ENCODE results near the gene RYR1. TPM values are rescaled to one million over a fixed set of nuclear protein-coding genes. Genes with fewer than 3 reads are reported as not detected.
A peak's percentile ranks its signal among the peaks of the same experiment; 100 is the strongest.

The RYR1 gene
- total and polyA plus RNA-seq, 2 of the 13 experiments (the other 11 are each of a cell fraction or from before 2014, with no cell fraction given): 0.03 TPM; not detected in 1

- no peak for TF ChIP-seq USF2 (IDR thresholded peaks at IDR 0.05; ENCODE audit: low read depth, low read length)
- TF ChIP-seq USF2 (CRISPR knock-in tag; IDR thresholded peaks at IDR 0.05; ENCODE audit: borderline replicate concordance): no peak
- TF ChIP-seq SMARCC2 (IDR thresholded peaks at IDR 0.05): no peak
- 0 out of 2 replicates have a peak, but pooled peaks have one; percentile 47 for TF ChIP-seq ZNF367 (CRISPR knock-in tag; IDR thresholded peaks at IDR 0.05; ENCODE audit: borderline replicate concordance)
- TF ChIP-seq ZFP36L2 (CRISPR knock-in tag; IDR thresholded peaks at IDR 0.05): peak; percentile 35; the same call in 1 of the 2 replicates
- TF ChIP-seq YEATS2 (CRISPR knock-in tag; IDR thresholded peaks at IDR 0.05; ENCODE audit: borderline replicate concordance): peak; percentile 38; the same call in 1 of the 2 replicates
- TF ChIP-seq GATAD2A (CRISPR knock-in tag; IDR thresholded peaks at IDR 0.05): 0 out of 2 replicates have a peak, but pooled peaks have one; percentile 18
- no peak for TF ChIP-seq AGO1 (IDR thresholded peaks at IDR 0.05; ENCODE audit: low read depth, low read length, poor library complexity, severe bottlenecking)
- TF ChIP-seq ZBTB7B (CRISPR knock-in tag; IDR thresholded peaks at IDR 0.05): peak; percentile 85
- TF ChIP-seq POLR2A (IDR thresholded peaks at IDR 0.05; ENCODE audit: insufficient read depth in 1 of 2, low read depth in 2 of 2, low read length in 2 of 2): peak; percentile 58 to 62; a peak in 3 of 4 replicates
- peak; percentile 36; the same call in 1 of the 2 replicates for TF ChIP-seq ZNF256 (CRISPR knock-in tag; conservative IDR thresholded peaks at IDR 0.05)
- TF ChIP-seq ZNF362 (CRISPR knock-in tag; IDR thresholded peaks at IDR 0.05; ENCODE audit: borderline replicate concordance): no peak; the same call in 1 of the 2 replicates
- no peak for TF ChIP-seq JDP2 (CRISPR knock-in tag; IDR thresholded peaks at IDR 0.05; ENCODE audit: borderline replicate concordance)
- no peak for TF ChIP-seq DPF2 (CRISPR knock-in tag; IDR thresholded peaks at IDR 0.05; ENCODE audit: borderline replicate concordance, low read depth)
- peak; percentile 74; the same call in 1 of the 2 replicates for TF ChIP-seq RFXAP (CRISPR knock-in tag; IDR thresholded peaks at IDR 0.05; ENCODE audit: borderline replicate concordance)
- peak; percentile 63; the same call in 1 of the 2 replicates for TF ChIP-seq HIVEP1 (CRISPR knock-in tag; IDR thresholded peaks at IDR 0.05)
- TF ChIP-seq TCF7 (IDR thresholded peaks at IDR 0.05; ENCODE audit: low read depth): no peak
- TF ChIP-seq MAFG (CRISPR knock-in tag; IDR thresholded peaks at IDR 0.05): no peak
- no peak for TF ChIP-seq ATF3 (CRISPR knock-in tag; IDR thresholded peaks at IDR 0.05)
- peak; percentile 89 for TF ChIP-seq E2F1 (CRISPR knock-in tag; IDR thresholded peaks at IDR 0.05)
- 0 out of 2 replicates have a peak, but pooled peaks have one; percentile 70 for TF ChIP-seq ETS1 (CRISPR knock-in tag; IDR thresholded peaks at IDR 0.05)
- TF ChIP-seq TOPORS (CRISPR knock-in tag; IDR thresholded peaks at IDR 0.05): 0 out of 2 replicates have a peak, but pooled peaks have one; percentile 47
- peak; percentile 58; the same call in 1 of the 2 replicates for TF ChIP-seq CREBL2 (CRISPR knock-in tag; IDR thresholded peaks at IDR 0.05; ENCODE audit: borderline replicate concordance)
- TF ChIP-seq ZC3H4 (CRISPR knock-in tag; IDR thresholded peaks at IDR 0.05; ENCODE audit: borderline replicate concordance): no peak; the same call in 1 of the 2 replicates
Observed at GRCh38 chr19:38402967-38403674, 30.4 kb upstream of the RYR1 start, which contains the start of gene FAM98C (continued).
